Body of pancreas (tissue), 4 donors: ENCODE measurements around the gene OPALIN. TPM values are rescaled to one million over a fixed set of nuclear protein-coding genes. Genes with fewer than 3 reads are reported as not detected.

Experiments used
- ATAC-seq: fragments of 150-250 bp; one replicate; pipeline ENCODE4 v1.9.1; 2016
- DNase-seq, 4 donors: peaks; one replicate each; pipeline ENCODE4 v3.0.0-alpha.2; 2019
- H3K27ac ChIP-seq, 4 donors: fragments of 200-600 bp; sonication (generic); 1 replicate in 3 of 4; 2 replicates in 1 of 4; pipeline versions ENCODE4 v1.5.1 to v1.6.1; 2016 to 2019; ENCODE audit warnings: mild to moderate bottlenecking in 1 of 4, mixed read lengths in 1 of 4, moderate library complexity in 1 of 4
- H3K27me3 ChIP-seq, 2 donors: fragments of 200-600 bp; sonication (generic); one replicate each; pipeline ENCODE4 v1.6.0; 2016; ENCODE audit warnings: mild to moderate bottlenecking in 1 of 2
- H3K36me3 ChIP-seq, 2 donors: fragments of 200-600 bp; sonication (generic); replicated peaks in 1 of 2; 2 replicates each; pipeline ENCODE4 v1.5.1; 2016; ENCODE audit warnings: low read depth in 2 of 2; ENCODE audit not compliant: insufficient read depth in 1 of 2
- H3K4me1 ChIP-seq: fragments of 200-600 bp; sonication (generic); one replicate; pipeline ENCODE4 v1.6.0; 2016
- H3K4me3 ChIP-seq, 2 donors: fragments of 200-600 bp; sonication (generic); 1 replicate in 1 of 2; 2 replicates in 1 of 2; pipeline ENCODE4 v1.5.1; 2016 to 2019
- H3K9me3 ChIP-seq, 3 donors: fragments of 200-600 bp; sonication (generic); 1 replicate in 2 of 3; 2 replicates in 1 of 3; pipeline ENCODE4 v1.5.1; 2016
- POLR2A ChIP-seq, 3 donors: fragments of 450-650 bp; IDR thresholded peaks; one replicate each; pipeline ENCODE4 v1.6.1; 2016; ENCODE audit warnings: antibody characterized with exemption in 3 of 3, mild to moderate bottlenecking in 2 of 3
- WGBS, 2 donors: methylation state at CpG; one replicate each; pipeline ENCODE4 v1.1.5; 2017; 5-methylcytosine and 5-hydroxymethylcytosine counted together
- intact Hi-C: fragments of 100-400 bp; cut with DNase I; formaldehyde crosslinking; loops from one replicate; pipeline ENCODE4 v1.15.1; 2023
- total RNA-seq, 2 donors: library from RNA; depleted of rRNA; stranded (reverse); fragments of >200 nt; gene quantifications; one replicate each; pipeline ENCODE4 v1.1.0, GENCODE V29; 2016
- TF ChIP-seq, protein P1 (sequence below), 7 experiments: fragments of 450-650 bp in 4 of 7; fragments of 200-600 bp in 3 of 7; sonication (generic) in 3 of 7; IDR thresholded peaks; one replicate each; pipeline ENCODE4 v1.5.1; 2016 to 2019; ENCODE audit warnings: antibody characterized with exemption in 7 of 7

Gene OPALIN
- total RNA-seq, 2 donors from 2014 or later, result not detected

DNA sequence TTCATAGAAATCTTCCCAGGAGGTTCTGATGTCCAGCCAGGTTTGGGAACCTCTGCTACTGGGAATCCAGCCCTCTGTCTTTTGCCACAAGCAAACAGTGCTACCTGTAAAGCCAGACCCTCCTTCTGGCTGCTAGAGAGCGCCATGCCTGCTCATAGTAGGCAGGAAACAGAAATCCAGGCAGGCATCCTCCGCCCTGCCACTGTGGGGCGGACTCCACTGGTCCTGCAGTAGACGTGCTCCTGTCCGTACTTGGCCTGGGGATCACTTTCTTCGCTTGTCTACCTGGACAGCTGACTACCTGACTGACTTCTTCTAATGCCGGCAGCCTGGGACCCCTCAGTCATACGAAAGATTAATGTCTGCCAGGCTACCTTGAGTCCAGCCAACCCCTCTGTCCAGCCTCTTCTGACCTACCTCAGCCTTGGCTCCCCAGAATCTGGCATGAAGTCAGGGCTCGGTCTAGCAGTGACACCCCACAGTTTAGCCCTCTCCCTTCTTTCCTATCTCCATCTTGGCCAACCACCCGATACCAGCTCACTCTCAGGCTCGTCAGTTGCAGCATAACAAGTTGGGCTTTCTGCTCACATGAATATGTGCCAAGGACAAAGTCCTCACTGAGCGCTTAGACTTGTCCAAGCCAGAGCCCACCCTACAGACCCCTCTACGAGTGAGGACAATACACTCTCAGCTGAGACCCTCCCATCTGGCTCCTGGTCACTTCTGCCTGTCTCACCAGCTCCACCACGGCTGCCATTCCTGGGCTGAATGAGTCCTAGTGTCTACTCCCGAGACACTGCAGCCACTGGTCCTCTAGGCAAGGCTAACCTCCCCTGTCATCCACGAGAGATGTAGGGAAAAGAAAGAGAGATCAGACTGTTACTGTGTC is 43.9 kb upstream of the OPALIN start:
- no peak overlapping the region for H3K4me3 ChIP-seq
- TF ChIP-seq, protein P1, sequence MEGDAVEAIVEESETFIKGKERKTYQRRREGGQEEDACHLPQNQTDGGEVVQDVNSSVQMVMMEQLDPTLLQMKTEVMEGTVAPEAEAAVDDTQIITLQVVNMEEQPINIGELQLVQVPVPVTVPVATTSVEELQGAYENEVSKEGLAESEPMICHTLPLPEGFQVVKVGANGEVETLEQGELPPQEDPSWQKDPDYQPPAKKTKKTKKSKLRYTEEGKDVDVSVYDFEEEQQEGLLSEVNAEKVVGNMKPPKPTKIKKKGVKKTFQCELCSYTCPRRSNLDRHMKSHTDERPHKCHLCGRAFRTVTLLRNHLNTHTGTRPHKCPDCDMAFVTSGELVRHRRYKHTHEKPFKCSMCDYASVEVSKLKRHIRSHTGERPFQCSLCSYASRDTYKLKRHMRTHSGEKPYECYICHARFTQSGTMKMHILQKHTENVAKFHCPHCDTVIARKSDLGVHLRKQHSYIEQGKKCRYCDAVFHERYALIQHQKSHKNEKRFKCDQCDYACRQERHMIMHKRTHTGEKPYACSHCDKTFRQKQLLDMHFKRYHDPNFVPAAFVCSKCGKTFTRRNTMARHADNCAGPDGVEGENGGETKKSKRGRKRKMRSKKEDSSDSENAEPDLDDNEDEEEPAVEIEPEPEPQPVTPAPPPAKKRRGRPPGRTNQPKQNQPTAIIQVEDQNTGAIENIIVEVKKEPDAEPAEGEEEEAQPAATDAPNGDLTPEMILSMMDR (IDR thresholded peaks at IDR 0.05), result no peak
- no peak for TF ChIP-seq POLR2A (IDR thresholded peaks at IDR 0.05)
- DNase-seq, result no peak
- no peaks in the 10 kb centered on the region for H3K36me3 ChIP-seq
- ATAC-seq, result no peak
- intact Hi-C loops, result no loop called here
- 74 to 77% methylated on average over 15 to 16 of the region's 16 CpGs for WGBS, 2 donors
- no peaks in the 10 kb centered on the region for H3K27me3 ChIP-seq
- H3K4me1 ChIP-seq, result no peaks in the 10 kb centered on the region
- H3K9me3 ChIP-seq, result no peaks in the 10 kb centered on the region
- H3K27ac ChIP-seq, result no peak overlapping the region

GRCh38 chr10:96401036-96401435 is 42.2 kb upstream of the OPALIN start:
- intact Hi-C loops, result no loop called here

DNA sequence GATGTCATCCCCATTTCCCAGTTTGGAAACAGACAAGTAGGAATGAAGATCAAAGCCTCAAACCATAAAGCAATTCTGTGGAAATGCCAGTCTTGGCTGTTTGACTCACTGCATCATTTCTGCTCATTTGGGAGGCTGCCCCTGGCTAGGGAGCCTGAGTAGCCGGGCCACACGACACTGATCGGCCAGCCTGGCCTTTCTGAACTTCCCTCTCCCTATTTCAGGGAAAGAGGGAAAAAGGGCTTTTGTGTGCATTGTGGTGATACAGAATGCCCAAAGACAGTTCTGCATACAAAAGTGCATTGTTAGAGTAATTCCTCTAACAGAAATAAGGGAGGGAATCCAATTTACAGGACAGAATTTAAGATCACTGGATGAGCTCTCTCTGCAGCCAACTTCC is 41.7 kb upstream of the OPALIN start:
- H3K4me1 ChIP-seq, result peaks cover 3% of the 10 kb centered on the region
- intact Hi-C loops, result no loop called here
- WGBS, 2 donors, result 77 to 83% methylated on average over 3 of the region's 3 CpGs
- H3K4me3 ChIP-seq, result no peak overlapping the region
- TF ChIP-seq, protein P1 (IDR thresholded peaks at IDR 0.05), result no peak
- no peak for TF ChIP-seq POLR2A (IDR thresholded peaks at IDR 0.05)
- DNase-seq (no peak), ATAC-seq (no peak)
- H3K27me3 ChIP-seq, result no peaks in the 10 kb centered on the region
- H3K27ac ChIP-seq, result no peak overlapping the region
- H3K36me3 ChIP-seq, result no peaks in the 10 kb centered on the region
- H3K9me3 ChIP-seq, result no peaks in the 10 kb centered on the region

More at GRCh38 chr10:96401036-96401435, 42.2 kb upstream of the OPALIN start:
- 62 to 69% methylated on average over 7 of the region's 7 CpGs for WGBS, 2 donors
- Histone ChIP-seq H3K9me3 (no peaks in the 10 kb centered on the region), H3K27me3 (no peaks in the 10 kb centered on the region), H3K36me3 (no peaks in the 10 kb centered on the region), H3K4me1 (peaks cover 3% of the 10 kb centered on the region), H3K27ac (no peak overlapping the region), H3K4me3 (no peak overlapping the region)
- ATAC-seq (no peak), DNase-seq (no peak)
- TF ChIP-seq, protein P1 (IDR thresholded peaks at IDR 0.05), result no peak
- no peak for TF ChIP-seq POLR2A (IDR thresholded peaks at IDR 0.05)

- WGBS, 2 donors, result 88% methylated on average over 1 of the region's 1 CpG; no CpG with 5 or more reads in 1 of the 2 donors
- no peaks in the 10 kb centered on the region for H3K36me3 ChIP-seq
- ATAC-seq (no peak), DNase-seq (no peak)
- TF ChIP-seq POLR2A (IDR thresholded peaks at IDR 0.05), result no peak
- TF ChIP-seq, protein P1 (IDR thresholded peaks at IDR 0.05), result no peak
- H3K27ac ChIP-seq, result no peak overlapping the region
- H3K27me3 ChIP-seq, result no peaks in the 10 kb centered on the region
- no peaks in the 10 kb centered on the region for H3K9me3 ChIP-seq
- H3K4me1 ChIP-seq, result peaks cover 3% of the 10 kb centered on the region
- intact Hi-C loops, result no loop called here
- H3K4me3 ChIP-seq, result no peak overlapping the region
These were observed 39.1 kb upstream of the OPALIN start for GRCh38 chr10:96397902-96398301.
